Activated naive CD4-positive, alpha-beta T cell treated with anti-CD3 and anti-CD28 coated beads for 36 hours (primary cell): Measurements from ENCODE around the gene ZSCAN20. TPM values are rescaled to one million over a fixed set of nuclear protein-coding genes. Genes with fewer than 3 reads are reported as not detected.
"Not testable (repeated sequence)": the region's sequence is repeated elsewhere in the genome, so short reads cannot be mapped to it uniquely, and the experiment has no call there.

Source experiments
- CTCF ChIA-PET: fragments of 350-600 bp; sonication (Branson Sonifier 250); formaldehyde crosslinking; loops from one replicate; lab custom pipeline; 2021; ENCODE audit warnings: antibody characterized with exemption; lab: Charles Lee
- DNase-seq: peaks from one replicate; pipeline ENCODE4 v3.0.0-alpha.2; 2020
- H3K27ac Mint-ChIP-seq: one replicate; pipeline ENCODE4 v1.8.0; 2021; ENCODE audit warnings: mild to moderate bottlenecking, mixed read lengths
- H3K27me3 Mint-ChIP-seq: one replicate; pipeline ENCODE4 v1.8.0; 2021; ENCODE audit warnings: low read depth, mixed read lengths
- H3K36me3 Mint-ChIP-seq: one replicate; pipeline ENCODE4 v1.8.0; 2021; ENCODE audit warnings: low read depth, mixed read lengths
- H3K4me1 Mint-ChIP-seq: one replicate; pipeline ENCODE4 v1.8.0; 2021; ENCODE audit warnings: low read depth, mixed read lengths
- H3K4me3 Mint-ChIP-seq: one replicate; pipeline ENCODE4 v1.8.0; 2021; ENCODE audit warnings: mild to moderate bottlenecking, moderate library complexity, mixed read lengths
- H3K9me3 Mint-ChIP-seq: one replicate; pipeline ENCODE4 v1.8.0; 2021; ENCODE audit warnings: mixed read lengths
- intact Hi-C: fragments of 100-400 bp; cut with micrococcal nuclease; formaldehyde crosslinking; loops from one replicate; pipeline ENCODE4 v1.15.1; 2023
- total RNA-seq, 2 experiments: library from RNA; stranded (reverse); gene quantifications; one replicate each; pipeline ENCODE4 v1.2.3, GENCODE V29; 2021

Gene ZSCAN20
- total RNA-seq, 2 experiments from 2014 or later = 2.5 to 2.6 TPM

DNA sequence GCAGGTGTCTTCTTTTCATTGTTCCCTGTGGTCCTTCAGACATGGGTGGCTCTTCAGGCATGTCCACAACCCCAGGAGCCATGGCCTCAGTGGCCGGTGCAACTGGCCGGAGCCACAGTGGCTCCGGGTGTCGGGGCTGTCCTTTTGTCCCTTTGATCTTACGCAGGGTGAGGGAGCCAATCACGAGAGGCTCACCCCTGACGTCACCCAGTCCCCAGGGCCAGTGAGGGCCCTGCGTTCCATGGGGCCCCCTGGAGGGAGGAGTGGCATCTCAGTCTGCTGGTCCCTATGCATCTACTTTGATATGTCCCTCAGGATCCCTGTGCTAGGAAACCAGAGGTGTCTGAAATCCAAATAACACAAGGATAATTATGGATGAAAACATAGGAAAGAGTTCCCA, 29.3 kb downstream of the ZSCAN20 start:
- intact Hi-C loops = no loop called here

DNA sequence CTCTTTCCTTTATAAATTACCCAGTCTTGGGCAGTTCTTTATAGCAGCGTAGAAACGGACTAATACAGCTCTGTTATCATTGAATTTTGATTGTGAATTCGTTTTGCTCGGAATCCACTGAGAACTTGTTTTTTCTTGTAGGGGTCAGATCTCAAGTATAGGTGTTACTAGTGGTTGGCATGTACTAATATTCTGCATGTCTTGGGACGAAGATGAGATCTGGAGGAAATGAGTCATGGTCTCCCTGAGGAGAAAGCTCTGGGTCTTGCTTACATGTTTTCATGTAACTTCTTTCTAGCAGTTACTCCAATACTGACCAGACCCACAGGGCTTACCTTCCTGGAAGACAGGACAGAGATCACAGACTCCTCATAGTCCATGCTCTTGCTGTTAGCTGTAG, 30.3 kb downstream of the ZSCAN20 start:
- DNase-seq = no peak
- Mint-ChIP-seq H3K36me3 (peaks cover 2% of the 10 kb centered on the region), H3K9me3 (peaks cover 3% of the 10 kb centered on the region), H3K27me3 (no peaks in the 10 kb centered on the region), H3K27ac (no peak overlapping the region), H3K4me3 (no peak overlapping the region), H3K4me1 (no peaks in the 10 kb centered on the region)
- CTCF ChIA-PET = no interaction called here
- intact Hi-C loops = no loop called here

More for the DNA sequence above, 29.3 kb downstream of the ZSCAN20 start:
- H3K4me1 Mint-ChIP-seq = no peaks in the 10 kb centered on the region
- H3K27me3 Mint-ChIP-seq = no peaks in the 10 kb centered on the region
- CTCF ChIA-PET = interaction anchor here (0.9 kb wide), 1 partner anchor 271 kb away, joined by 3 read pairs; no protein-coding TSS in a partner anchor
- peaks cover 2% of the 10 kb centered on the region for H3K36me3 Mint-ChIP-seq
- H3K27ac Mint-ChIP-seq = no peak overlapping the region
- H3K4me3 Mint-ChIP-seq = no peak overlapping the region
- H3K9me3 Mint-ChIP-seq = peaks cover 12% of the 10 kb centered on the region
- no peak for DNase-seq

DNA sequence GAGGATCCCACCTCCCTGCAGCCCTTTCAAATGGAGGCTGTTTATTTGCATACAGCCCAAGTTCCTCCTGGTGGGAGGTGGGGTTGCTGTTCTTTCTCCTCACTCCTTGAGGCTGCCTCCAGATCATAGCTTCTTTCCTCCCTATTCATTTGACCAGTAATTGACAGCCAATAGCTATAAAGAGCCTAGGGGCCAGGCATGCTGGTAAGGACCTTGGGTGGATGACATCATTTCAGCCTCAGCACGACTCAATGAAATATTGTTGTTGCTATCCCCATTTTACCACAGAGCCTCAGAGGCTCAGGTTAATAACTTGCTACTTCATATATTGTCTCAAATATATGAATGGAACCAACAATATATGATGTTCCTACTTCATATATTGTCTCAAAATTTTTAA, 31.1 kb downstream of the ZSCAN20 start:
- Mint-ChIP-seq H3K27ac (no peak overlapping the region), H3K27me3 (no peaks in the 10 kb centered on the region), H3K9me3 (peaks cover 2% of the 10 kb centered on the region), H3K4me1 (no peaks in the 10 kb centered on the region), H3K4me3 (no peak overlapping the region), H3K36me3 (no peaks in the 10 kb centered on the region)
- no peak for DNase-seq
- CTCF ChIA-PET = no interaction called here
- intact Hi-C loops = no loop called here

DNA sequence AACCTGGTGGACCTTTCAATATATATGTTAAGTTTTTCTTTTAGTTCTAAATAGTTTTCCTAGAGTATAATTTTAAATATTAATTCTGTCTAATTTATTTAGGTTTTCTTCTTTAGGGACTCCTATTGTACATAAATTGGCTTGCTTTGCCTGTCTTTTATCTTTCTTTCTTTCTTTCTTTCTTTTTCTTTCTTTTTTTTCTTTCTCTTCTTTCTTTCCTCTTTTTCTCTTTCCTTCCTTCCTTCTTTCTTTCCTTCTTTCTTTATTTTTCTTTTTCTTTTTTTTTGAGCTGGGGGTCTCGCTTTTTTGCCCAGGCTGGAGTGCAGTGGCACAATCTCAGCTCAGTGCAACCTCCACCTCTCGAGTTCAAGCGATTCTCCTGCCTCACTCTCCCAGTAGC, 35.2 kb downstream of the ZSCAN20 start:
- no peak overlapping the region for H3K27ac Mint-ChIP-seq

DNA sequence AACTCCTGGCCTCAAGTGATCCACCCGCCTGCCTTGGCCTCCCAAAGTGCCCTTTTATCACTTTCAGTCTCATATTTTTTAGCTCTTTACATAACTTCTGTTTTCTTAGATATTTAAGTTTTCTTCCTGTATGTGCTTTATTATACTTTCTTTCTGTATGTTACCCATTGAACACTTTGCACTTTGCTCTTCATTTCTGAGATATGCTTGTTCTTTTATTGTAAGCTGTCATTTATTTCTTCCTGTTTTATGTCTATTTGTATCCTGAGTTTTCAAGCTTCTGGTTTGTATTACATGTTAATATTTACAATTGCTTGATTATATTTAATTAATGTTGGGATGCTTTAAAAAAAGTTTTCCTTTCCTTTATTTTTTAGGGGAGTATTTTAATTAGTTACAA, 35.7 kb downstream of the ZSCAN20 start:
- no peak for DNase-seq
- intact Hi-C loops = no loop called here
- Mint-ChIP-seq H3K36me3 (no peaks in the 10 kb centered on the region), H3K9me3 (no peaks in the 10 kb centered on the region), H3K4me1 (peaks cover 7% of the 10 kb centered on the region), H3K27me3 (no peaks in the 10 kb centered on the region), H3K4me3 (no peak overlapping the region), H3K27ac (no peak overlapping the region)
- CTCF ChIA-PET = no interaction called here

More for the DNA sequence above, 35.2 kb downstream of the ZSCAN20 start:
- Mint-ChIP-seq H3K4me3 (no peak overlapping the region), H3K9me3 (no peaks in the 10 kb centered on the region), H3K4me1 (peaks cover 5% of the 10 kb centered on the region), H3K27me3 (no peaks in the 10 kb centered on the region), H3K36me3 (no peaks in the 10 kb centered on the region)
- DNase-seq = no peak
- CTCF ChIA-PET = no interaction called here
- intact Hi-C loops = no loop called here

DNA sequence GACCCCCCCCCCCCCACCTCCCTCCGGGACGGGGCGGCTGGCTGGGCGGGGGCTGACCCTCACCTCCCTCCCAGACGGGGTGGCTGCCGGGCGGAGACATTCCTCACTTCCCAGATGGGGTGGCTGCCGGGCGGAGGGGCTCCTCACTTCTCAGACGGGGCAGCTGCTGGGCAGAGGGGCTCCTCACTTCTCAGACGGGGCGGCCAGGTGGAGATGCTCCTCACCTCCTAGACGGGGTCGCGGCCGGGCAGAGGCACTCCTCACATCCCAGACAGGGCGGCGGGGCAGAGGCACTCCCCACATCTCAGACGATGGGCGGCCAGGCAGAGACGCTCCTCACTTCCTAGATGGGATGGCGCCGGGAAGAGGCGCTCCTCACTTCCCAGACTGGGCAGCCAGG, 36.8 kb downstream of the ZSCAN20 start:
- DNase-seq, H3K27ac Mint-ChIP-seq, H3K9me3 Mint-ChIP-seq, H3K36me3 Mint-ChIP-seq, intact Hi-C loops, CTCF ChIA-PET, H3K4me3 Mint-ChIP-seq, H3K27me3 Mint-ChIP-seq, H3K4me1 Mint-ChIP-seq: not testable (repeated sequence)

DNA sequence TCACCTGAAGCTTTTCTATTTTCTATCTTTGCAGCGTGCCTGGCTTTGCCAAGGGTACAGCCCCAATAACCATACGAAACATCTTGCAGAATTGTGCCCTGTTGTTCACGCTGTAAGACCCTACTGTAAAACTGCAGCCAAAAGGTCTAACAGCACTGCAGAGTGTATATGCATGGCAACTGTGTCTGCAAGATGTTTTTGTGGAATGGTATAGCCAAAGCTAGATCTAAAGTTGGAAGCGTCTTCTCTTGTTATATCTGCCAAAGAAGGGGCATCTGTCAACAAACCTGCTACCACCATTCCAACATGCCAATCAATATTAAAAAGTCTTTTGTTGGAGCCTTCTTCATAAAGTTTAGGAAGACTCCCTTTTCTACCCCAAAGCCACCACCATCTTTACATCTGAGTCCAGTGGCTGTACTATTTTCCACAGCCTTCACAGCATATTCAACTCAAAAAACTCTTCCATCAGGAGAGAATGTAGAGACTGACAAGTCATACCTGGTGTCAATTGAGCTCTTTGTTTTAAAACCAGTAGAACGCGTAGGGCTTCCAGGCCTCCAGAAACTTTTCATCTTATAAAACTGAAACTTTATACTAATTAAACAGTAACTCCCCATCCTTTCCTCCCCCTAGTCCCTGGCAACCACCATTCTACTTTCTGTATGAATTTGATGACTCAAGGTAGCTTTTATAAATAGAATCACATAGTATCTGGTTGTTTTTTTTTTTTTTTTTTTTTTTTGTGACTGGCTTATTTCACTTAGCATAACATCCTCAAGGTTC, 40.0 kb downstream of the ZSCAN20 start:
- peak; percentile 22 for DNase-seq
- H3K36me3 Mint-ChIP-seq = no peaks in the 10 kb centered on the region
- intact Hi-C loops = no loop called here
- no peak overlapping the region for H3K4me3 Mint-ChIP-seq
- peaks cover 9% of the 10 kb centered on the region for H3K4me1 Mint-ChIP-seq
- H3K27ac Mint-ChIP-seq = no peak overlapping the region
- CTCF ChIA-PET = no interaction called here
- peaks cover 4% of the 10 kb centered on the region for H3K27me3 Mint-ChIP-seq
- H3K9me3 Mint-ChIP-seq = no peaks in the 10 kb centered on the region

DNA sequence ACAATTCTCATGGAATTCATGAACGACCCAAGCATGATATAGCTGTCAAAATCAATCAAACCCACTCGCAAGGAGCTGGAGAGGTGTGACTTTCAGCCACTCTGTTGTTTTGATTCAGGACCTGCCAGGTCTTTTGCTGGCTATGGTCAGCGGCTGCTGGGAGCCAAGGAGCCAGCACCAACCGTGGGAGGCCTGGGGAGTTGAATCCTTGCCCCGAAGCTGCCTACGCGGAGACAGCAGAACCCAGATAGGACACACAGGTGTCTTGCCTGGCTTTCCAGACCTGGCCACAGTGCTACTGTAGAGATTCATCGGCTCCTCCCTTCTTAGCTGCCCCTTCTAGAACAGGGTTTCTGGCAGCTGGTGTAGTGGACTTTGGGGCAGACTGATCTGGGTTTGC, 42.7 kb downstream of the ZSCAN20 start:
- intact Hi-C loops = no loop called here
- H3K27me3 Mint-ChIP-seq = peaks cover 4% of the 10 kb centered on the region
- no peak overlapping the region for H3K27ac Mint-ChIP-seq
- no peak overlapping the region for H3K4me3 Mint-ChIP-seq
- no peaks in the 10 kb centered on the region for H3K36me3 Mint-ChIP-seq
- H3K9me3 Mint-ChIP-seq = no peaks in the 10 kb centered on the region
- H3K4me1 Mint-ChIP-seq = peaks cover 9% of the 10 kb centered on the region
- no peak for DNase-seq
- CTCF ChIA-PET = no interaction called here

DNA sequence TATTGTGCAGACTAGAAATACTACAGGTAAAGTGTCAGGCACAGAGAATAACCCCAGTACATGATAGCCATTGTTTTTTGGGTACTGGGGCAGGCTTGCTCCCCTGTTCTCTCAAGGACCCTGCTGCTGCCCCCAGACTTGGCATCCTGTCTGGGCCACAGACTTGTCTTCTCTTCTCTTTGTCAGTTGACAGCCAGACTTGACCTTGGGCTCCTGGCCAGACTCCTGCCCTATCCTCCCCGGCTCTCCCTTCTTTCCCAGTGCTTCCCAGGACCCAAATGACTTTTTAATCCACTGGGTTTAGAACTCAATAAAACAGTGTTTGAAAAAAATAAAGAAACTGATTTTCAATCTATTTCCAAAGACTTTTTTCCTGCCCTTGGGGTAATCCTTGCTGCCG, 43.2 kb downstream of the ZSCAN20 start:
- H3K9me3 Mint-ChIP-seq = no peaks in the 10 kb centered on the region
- intact Hi-C loops = no loop called here
- H3K27me3 Mint-ChIP-seq = peaks cover 4% of the 10 kb centered on the region
- no peak for DNase-seq
- CTCF ChIA-PET = no interaction called here
- H3K4me1 Mint-ChIP-seq = peaks cover 9% of the 10 kb centered on the region
- H3K4me3 Mint-ChIP-seq = no peak overlapping the region
- no peak overlapping the region for H3K27ac Mint-ChIP-seq
- H3K36me3 Mint-ChIP-seq = no peaks in the 10 kb centered on the region

DNA sequence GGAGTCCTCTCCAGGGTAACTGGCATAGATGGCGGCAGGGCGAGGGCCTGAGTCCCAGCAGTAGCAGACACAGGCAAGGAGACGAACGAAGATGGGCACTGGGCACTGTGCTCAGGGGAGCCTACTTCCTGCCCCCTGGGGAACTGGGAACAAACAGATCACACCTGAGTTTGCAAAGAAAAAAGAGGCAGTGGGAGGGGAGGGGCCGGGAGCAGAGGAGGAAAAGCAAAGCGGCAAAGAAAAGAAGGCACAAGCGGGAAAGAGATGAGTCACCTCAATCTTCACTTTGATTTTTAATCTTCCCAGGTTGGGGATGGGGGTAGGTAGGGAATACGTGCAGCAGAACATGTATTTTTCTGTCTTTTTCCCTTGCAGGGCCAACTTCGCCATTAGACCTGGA, 44.0 kb downstream of the ZSCAN20 start:
- Mint-ChIP-seq H3K4me1 (peaks cover 9% of the 10 kb centered on the region), H3K27ac (no peak overlapping the region), H3K36me3 (no peaks in the 10 kb centered on the region), H3K4me3 (no peak overlapping the region), H3K27me3 (peaks cover 4% of the 10 kb centered on the region), H3K9me3 (no peaks in the 10 kb centered on the region)
- CTCF ChIA-PET = no interaction called here
- intact Hi-C loops = no loop called here
- DNase-seq = no peak

DNA sequence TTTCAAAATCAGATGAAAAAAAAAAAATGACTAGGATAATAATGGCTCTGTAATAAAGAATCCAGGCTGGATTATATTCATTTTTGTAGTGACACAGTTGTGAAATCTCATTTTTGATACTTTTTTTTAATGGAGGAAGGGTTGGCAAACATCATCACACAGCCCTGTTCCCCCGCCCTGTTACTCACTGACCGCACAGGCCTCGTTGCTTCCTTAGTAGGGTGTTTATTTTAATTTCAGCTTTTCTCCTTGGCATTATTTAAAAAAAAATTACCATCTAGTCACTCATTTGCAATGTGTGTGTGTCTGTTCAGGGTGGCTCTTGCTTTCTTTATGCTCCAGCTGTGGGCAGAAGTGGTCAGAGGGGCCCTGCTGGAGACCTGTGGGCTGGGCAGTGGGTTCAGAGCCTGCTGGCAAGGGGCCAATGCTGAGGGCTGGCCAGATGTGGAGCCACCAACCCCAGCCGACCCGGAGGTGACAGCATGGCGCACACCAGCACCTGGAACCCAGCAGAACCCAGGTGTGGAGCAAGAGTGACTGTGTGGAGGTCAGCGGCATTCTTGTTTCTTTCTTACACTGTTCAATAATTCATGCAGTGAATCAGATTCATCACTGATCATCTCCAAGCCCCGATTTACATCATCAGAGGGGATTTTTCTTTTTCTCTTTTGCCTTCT, 44.6 kb downstream of the ZSCAN20 start:
- Mint-ChIP-seq H3K4me3 (no peak overlapping the region), H3K27me3 (peaks cover 4% of the 10 kb centered on the region), H3K36me3 (no peaks in the 10 kb centered on the region), H3K27ac (no peak overlapping the region), H3K4me1 (peaks cover 9% of the 10 kb centered on the region), H3K9me3 (no peaks in the 10 kb centered on the region)
- CTCF ChIA-PET = no interaction called here
- DNase-seq = no peak
- intact Hi-C loops = no loop called here

DNA sequence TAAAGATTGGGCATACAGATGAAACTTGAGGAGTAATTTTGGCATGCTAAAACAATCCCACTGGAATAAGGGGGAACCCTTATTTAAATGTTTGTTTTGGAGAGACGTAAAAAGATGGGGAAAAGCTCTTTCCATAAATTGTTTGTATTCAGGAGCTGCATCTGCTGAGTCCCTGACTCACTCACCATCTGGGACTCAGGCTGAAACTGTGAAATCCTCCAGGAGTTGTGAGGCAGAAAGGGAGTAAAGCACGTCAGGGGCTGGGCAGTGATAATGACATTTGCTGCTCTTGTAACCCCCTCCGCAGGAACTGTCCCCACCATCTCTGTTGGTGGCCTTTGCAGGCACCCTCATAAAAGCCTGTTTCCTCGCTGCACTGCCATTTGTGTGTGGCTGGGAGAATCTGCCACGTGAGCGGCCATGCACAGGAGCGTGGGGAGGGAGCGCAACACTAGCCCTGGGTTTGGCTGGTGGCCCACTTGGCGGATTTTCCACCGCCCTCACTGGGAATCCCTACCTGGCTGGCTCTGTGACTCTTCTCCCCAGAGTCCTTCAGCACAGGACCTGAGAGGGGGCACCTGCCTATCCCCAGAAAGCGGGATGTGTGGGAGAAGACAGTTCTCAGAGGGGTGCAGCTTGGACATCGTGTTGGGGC, 45.3 kb downstream of the ZSCAN20 start:
- no peaks in the 10 kb centered on the region for H3K36me3 Mint-ChIP-seq
- no peak overlapping the region for H3K4me3 Mint-ChIP-seq
- no peak for DNase-seq
- no peak overlapping the region for H3K27ac Mint-ChIP-seq
- CTCF ChIA-PET = no interaction called here
- H3K4me1 Mint-ChIP-seq = peaks cover 3% of the 10 kb centered on the region
- H3K27me3 Mint-ChIP-seq = peaks cover 9% of the 10 kb centered on the region
- H3K9me3 Mint-ChIP-seq = no peaks in the 10 kb centered on the region
- intact Hi-C loops = no loop called here
